Left forelimb (tissue), 1 donor: Measurements from ENCODE around the gene USP10.

Experiments used
- DNase-seq: peaks from one replicate; pipeline ENCODE4 v3.0.0-alpha.2; 2018; ENCODE audit warnings: low spot score

USP10 gene

GRCh38 chr16:84774810-84775209 is 75.0 kb downstream of the USP10 start:
- DNase-seq: no peak

- DNase-seq: no peak
These were observed 75.5 kb downstream of the USP10 start for GRCh38 chr16:84775262-84775810.

GRCh38 chr16:84777435-84777834 is 77.6 kb downstream of the USP10 start:
- DNase-seq: no peak

- no peak for DNase-seq
These were observed 78.9 kb downstream of the USP10 start for GRCh38 chr16:84778720-84779119.

- DNase-seq: no peak
These were observed 80.3 kb downstream of the USP10 start for GRCh38 chr16:84780063-84780462.

- DNase-seq: no peak
These were observed 81.0 kb downstream of the USP10 start for GRCh38 chr16:84780544-84781376.

- no peak for DNase-seq
These were observed 83.0 kb downstream of the USP10 start for GRCh38 chr16:84782846-84783245.

GRCh38 chr16:84785843-84786581 is 86.2 kb downstream of the USP10 start:
- no peak for DNase-seq

- DNase-seq: no peak
These were observed 86.9 kb downstream of the USP10 start for GRCh38 chr16:84786605-84787262.

- no peak for DNase-seq
These were observed 87.4 kb downstream of the USP10 start for GRCh38 chr16:84787263-84787622.

GRCh38 chr16:84788920-84789391 is 89.2 kb downstream of the USP10 start:
- no peak for DNase-seq

- DNase-seq: no peak
These were observed 89.6 kb downstream of the USP10 start for GRCh38 chr16:84789431-84789830.

- no peak for DNase-seq
These were observed 90.5 kb downstream of the USP10 start for GRCh38 chr16:84790301-84790700.

- DNase-seq: no peak
These were observed 91.3 kb downstream of the USP10 start for GRCh38 chr16:84791088-84791487.

- no peak for DNase-seq
These were observed 91.7 kb downstream of the USP10 start for GRCh38 chr16:84791501-84791900.

GRCh38 chr16:84794186-84794585 is 94.4 kb downstream of the USP10 start:
- DNase-seq: no peak

GRCh38 chr16:84794626-84795025 is 94.8 kb downstream of the USP10 start:
- no peak for DNase-seq

GRCh38 chr16:84795329-84796053 is 95.7 kb downstream of the USP10 start:
- DNase-seq: no peak

GRCh38 chr16:84800158-84800978 is 100.6 kb downstream of the USP10 start:
- no peak for DNase-seq

- no peak for DNase-seq
These were observed 103.3 kb downstream of the USP10 start for GRCh38 chr16:84803146-84803545.

GRCh38 chr16:84804326-84804725 is 104.5 kb downstream of the USP10 start:
- DNase-seq: no peak
